Activated naive CD4-positive, alpha-beta T cell treated with anti-CD3 and anti-CD28 coated beads, Interleukin-2, amount 10 ng/mL, durations not matched to agents 7 days and 5 days (primary cell): Measurements from ENCODE around the gene MOCS2.

Experiments used
- CTCF ChIA-PET: fragments of 350-600 bp; sonication (Branson Sonifier 250); formaldehyde crosslinking; loops from one replicate; lab custom pipeline; 2021; ENCODE audit warnings: antibody characterized with exemption; lab: Charles Lee
- DNase-seq: peaks from one replicate; pipeline ENCODE4 v3.0.0-alpha.2; 2020
- H3K27ac Mint-ChIP-seq: one replicate; pipeline ENCODE4 v1.8.0; 2021; ENCODE audit warnings: mild to moderate bottlenecking, moderate library complexity, mixed read lengths
- H3K27me3 Mint-ChIP-seq: one replicate; pipeline ENCODE4 v1.8.0; 2021; ENCODE audit warnings: mild to moderate bottlenecking, mixed read lengths
- H3K36me3 Mint-ChIP-seq: one replicate; pipeline ENCODE4 v1.8.0; 2021; ENCODE audit warnings: mixed read lengths
- H3K4me1 Mint-ChIP-seq: one replicate; pipeline ENCODE4 v1.8.0; 2021; ENCODE audit warnings: mixed read lengths
- H3K4me3 Mint-ChIP-seq: one replicate; pipeline ENCODE4 v1.8.0; 2021; ENCODE audit warnings: mild to moderate bottlenecking, moderate library complexity, mixed read lengths
- H3K9me3 Mint-ChIP-seq: one replicate; pipeline ENCODE4 v1.8.0; 2021; ENCODE audit warnings: mixed read lengths

MOCS2 gene, protein sequence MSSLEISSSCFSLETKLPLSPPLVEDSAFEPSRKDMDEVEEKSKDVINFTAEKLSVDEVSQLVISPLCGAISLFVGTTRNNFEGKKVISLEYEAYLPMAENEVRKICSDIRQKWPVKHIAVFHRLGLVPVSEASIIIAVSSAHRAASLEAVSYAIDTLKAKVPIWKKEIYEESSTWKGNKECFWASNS

DNA sequence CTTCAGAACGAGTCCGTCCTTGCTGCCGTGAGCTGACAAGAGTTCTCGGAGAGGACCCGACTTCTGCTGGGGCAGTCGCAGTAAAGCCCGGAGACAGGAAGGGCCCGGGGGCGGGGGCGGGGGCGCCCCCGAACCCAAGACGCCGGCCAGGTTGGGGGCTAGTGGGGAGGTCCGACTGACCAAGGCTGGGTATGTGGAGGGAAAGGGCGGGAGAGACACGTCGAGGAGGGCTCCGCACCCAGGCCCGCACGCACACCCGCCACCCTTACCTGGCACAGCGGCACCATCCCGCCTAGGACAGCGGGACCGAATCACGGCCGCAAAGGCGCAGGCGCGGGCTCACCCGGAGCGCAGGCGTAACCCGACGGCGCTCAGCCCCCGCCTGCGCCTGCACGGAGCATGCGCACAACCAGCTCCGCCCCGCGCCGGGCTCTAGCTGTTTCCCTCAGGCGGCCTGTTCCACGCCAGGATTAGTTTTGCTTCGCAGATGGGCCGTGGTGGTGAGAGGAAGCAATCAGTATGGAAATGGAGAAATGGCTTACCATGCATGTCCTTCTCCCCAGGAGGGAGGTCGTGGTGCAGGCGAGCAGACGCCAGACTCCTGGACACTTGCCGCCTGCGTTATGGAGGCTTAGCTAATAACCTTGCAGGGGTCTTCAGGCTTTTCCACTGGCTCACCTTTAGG, at the start of gene MOCS2:
MOCS2 (minus strand) TSS at position 315 of the 685 bp plus-strand sequence. CDS start 2,583 bp downstream, outside the sequence.
- Mint-ChIP-seq H3K36me3 (peaks cover 25% of the 10 kb centered on the region), H3K4me3 (peak within 1 kb of the TSS; percentile 95), H3K27ac (peak within 1 kb of the TSS; percentile 91), H3K27me3 (no peaks in the 10 kb centered on the region), H3K4me1 (peaks cover 52% of the 10 kb centered on the region), H3K9me3 (no peaks in the 10 kb centered on the region)
- DNase-seq = peak; percentile 93
- CTCF ChIA-PET = interaction anchor here (0.6 to 1.3 kb wide), 6 partner anchors 9 to 167 kb away, joined by 3 to 12 read pairs (median 4); no protein-coding TSS in a partner anchor

DNA sequence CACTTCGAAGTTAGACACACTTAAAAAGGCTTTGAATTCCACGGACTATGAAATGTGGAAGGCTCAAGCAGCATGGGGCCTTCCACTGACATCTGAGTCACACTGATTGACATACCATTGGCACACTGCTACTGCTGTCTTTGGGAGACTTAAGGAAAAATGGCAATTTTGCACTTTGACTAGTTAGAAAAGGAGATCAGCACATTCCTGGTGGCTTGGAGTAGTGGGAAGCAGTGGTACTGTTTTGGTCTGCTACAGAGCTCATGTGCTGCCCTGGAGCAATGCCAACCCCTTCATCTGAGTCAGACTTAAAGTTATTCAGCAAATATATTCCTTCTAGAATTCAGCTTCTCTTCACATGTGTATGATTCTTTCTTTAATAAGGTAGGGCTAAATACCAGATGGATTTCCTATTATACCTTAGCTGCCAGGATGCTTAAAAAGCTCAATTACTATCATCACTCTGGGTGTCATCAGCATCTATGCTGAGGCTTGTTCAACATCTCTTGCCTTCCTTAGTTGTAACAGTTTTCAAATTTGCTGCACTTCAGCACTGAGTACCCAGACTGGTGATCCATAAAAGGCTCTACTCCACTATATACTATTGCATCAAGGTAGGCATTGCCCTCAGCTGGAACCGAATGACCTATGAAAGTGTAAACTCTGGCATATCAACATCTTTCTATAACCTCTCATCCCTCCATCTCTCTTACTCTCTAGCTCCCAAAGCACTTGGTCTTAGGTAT, 42.3 kb upstream of the MOCS2 start:
- H3K4me3 Mint-ChIP-seq = no peak overlapping the region
- no peaks in the 10 kb centered on the region for H3K4me1 Mint-ChIP-seq
- H3K9me3 Mint-ChIP-seq = no peaks in the 10 kb centered on the region
- no peak for DNase-seq
- H3K36me3 Mint-ChIP-seq = no peaks in the 10 kb centered on the region
- H3K27ac Mint-ChIP-seq = no peak overlapping the region
- H3K27me3 Mint-ChIP-seq = no peaks in the 10 kb centered on the region
- CTCF ChIA-PET = no interaction called here

DNA sequence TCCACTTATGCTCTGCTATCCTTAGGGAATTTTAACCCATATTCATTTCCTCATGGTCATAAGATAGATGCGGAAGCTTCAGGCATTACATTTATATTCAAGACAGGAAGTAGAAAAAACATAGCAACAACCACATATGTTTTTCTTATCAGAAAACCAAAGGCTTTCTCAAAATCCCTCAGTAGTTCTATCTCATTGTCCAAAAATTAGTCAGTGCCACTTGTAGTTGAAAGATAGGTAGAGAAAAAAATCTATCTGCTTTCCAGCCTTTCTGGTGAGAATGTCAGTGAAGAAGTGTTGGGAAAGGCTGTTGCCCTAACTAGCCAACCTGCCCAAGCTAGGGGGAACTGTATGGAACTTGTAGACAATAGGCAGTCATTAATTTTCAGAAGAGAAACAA, 23.5 kb upstream of the MOCS2 start:
- CTCF ChIA-PET = no interaction called here
- DNase-seq = no peak
- H3K36me3 Mint-ChIP-seq = no peaks in the 10 kb centered on the region

DNA sequence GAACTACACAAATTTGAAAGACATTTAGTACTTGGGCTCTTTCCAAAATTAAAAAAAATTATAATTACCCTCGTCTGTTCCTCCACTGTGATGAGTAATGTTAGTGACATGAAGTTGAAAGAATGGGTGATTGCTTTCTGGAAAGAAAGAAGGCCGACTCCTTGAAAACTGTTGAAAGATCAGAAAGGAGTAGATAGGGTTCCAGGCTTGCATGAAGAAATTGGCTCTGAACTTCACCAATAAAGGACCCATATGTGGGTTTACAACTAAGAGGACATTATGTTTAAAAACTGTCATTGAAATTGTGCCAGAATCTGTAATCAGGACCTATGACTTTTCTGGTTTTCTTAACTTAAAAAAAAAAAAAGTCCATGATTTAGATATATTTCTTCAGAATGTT, 20.7 kb upstream of the MOCS2 start:
- CTCF ChIA-PET = interaction anchor here (0.7 kb wide), 1 partner anchor 155 kb away, joined by 4 read pairs; no protein-coding TSS in a partner anchor
- no peaks in the 10 kb centered on the region for H3K36me3 Mint-ChIP-seq
- H3K4me3 Mint-ChIP-seq = no peak overlapping the region
- H3K9me3 Mint-ChIP-seq = no peaks in the 10 kb centered on the region
- DNase-seq = no peak
- H3K27ac Mint-ChIP-seq = no peak overlapping the region
- H3K27me3 Mint-ChIP-seq = no peaks in the 10 kb centered on the region
- no peaks in the 10 kb centered on the region for H3K4me1 Mint-ChIP-seq

More for the DNA sequence above, 23.5 kb upstream of the MOCS2 start:
- Mint-ChIP-seq H3K4me3 (no peak overlapping the region), H3K27ac (peak overlapping the region; percentile 12), H3K4me1 (no peaks in the 10 kb centered on the region), H3K27me3 (no peaks in the 10 kb centered on the region), H3K9me3 (no peaks in the 10 kb centered on the region)

DNA sequence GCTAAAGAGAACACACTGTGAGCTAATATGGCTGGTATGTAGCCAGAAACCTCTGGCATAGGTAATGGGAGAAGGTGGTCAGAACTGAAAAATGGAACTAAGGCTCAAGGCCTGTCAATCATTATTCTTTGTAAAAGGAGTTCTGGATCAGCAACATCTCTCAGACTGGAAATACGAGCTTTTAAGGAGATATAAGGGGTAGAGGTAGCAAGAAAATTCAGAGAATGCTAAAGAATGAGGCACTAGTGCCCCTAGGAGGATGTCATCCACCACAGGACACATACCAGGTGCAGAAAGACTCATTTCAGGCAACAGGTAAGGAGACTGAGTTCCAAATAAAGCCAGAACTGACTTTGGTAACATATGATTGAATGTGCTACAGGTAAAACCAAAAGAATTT, 18.9 kb upstream of the MOCS2 start:
- no peaks in the 10 kb centered on the region for H3K36me3 Mint-ChIP-seq
- no peaks in the 10 kb centered on the region for H3K27me3 Mint-ChIP-seq
- H3K27ac Mint-ChIP-seq = no peak overlapping the region
- DNase-seq = no peak
- no peak overlapping the region for H3K4me3 Mint-ChIP-seq
- H3K4me1 Mint-ChIP-seq = no peaks in the 10 kb centered on the region
- no peaks in the 10 kb centered on the region for H3K9me3 Mint-ChIP-seq
- CTCF ChIA-PET = interaction anchor here (0.7 kb wide), 1 partner anchor 321 kb away, joined by 4 read pairs; no protein-coding TSS in a partner anchor

DNA sequence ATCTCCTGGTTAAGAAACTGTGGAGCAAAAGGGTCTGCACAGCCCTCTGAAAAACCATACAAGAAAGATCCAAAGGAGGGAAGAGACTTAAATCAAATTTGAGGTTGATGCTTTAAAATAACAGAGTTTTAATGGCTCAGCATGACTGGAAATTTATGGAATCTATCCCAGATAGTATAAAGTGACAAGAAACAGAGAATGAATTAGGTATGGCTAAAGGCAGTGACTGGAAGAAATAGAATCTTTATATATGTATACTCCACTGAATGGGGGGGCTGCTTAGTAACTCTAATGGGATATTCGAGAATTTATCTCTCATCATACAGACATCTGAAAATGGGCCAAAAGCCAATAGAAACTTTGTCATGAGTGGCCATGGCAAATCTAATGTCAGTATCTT, 17.6 kb upstream of the MOCS2 start:
- CTCF ChIA-PET = interaction anchor here (1.9 kb wide), 1 partner anchor 178 kb away, joined by 7 read pairs; no protein-coding TSS in a partner anchor
- no peaks in the 10 kb centered on the region for H3K4me1 Mint-ChIP-seq
- no peak for DNase-seq
- H3K4me3 Mint-ChIP-seq = no peak overlapping the region
- H3K27me3 Mint-ChIP-seq = peaks cover 4% of the 10 kb centered on the region
- no peaks in the 10 kb centered on the region for H3K36me3 Mint-ChIP-seq
- no peaks in the 10 kb centered on the region for H3K9me3 Mint-ChIP-seq
- H3K27ac Mint-ChIP-seq = no peak overlapping the region

DNA sequence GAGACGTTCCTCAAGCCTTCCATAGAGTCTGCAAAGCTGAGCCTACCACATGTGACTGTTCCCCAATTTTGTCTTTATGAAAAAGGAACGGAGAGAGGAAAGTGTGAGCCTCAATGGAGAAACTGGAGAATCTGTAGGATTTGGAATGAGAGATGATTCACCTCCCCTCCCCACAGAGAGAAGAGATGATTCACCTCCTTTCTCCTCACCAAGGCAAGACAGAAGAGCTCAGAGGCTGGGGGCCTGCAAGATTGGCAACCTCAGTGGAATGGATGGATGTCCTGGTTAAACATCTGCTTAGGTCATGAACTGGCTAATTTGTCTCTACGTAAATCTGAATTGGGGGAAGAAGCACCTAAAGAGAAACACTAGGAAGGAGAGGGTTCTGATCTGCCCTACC, 17.0 kb upstream of the MOCS2 start:
- CTCF ChIA-PET = interaction anchor here (1.0 to 1.9 kb wide), 3 partner anchors 11 to 178 kb away, joined by 3 to 7 read pairs (median 3); no protein-coding TSS in a partner anchor
- Mint-ChIP-seq H3K4me3 (no peak overlapping the region), H3K27me3 (peaks cover 4% of the 10 kb centered on the region), H3K9me3 (no peaks in the 10 kb centered on the region), H3K36me3 (no peaks in the 10 kb centered on the region), H3K4me1 (no peaks in the 10 kb centered on the region), H3K27ac (no peak overlapping the region)
- DNase-seq = no peak

DNA sequence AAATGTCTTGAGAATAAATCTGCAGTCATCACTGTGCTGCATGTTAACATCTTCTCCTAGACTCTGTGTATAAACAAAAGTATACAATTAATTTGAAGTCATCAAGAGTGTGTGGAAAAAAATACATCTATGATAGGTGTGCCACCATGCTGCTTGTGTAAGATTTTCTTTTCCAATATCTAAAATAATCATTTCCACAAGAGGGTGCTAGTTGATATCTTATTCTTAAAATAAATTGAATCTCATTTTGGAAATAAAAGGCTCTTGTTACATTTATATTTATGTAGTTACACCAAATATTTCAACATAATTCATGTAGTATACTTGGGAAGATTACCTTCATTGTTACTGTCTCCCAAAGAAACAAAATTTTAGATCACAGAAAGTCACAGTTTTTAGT, 14.1 kb upstream of the MOCS2 start:
- DNase-seq = no peak
- Mint-ChIP-seq H3K27me3 (peaks cover 14% of the 10 kb centered on the region), H3K9me3 (no peaks in the 10 kb centered on the region), H3K36me3 (no peaks in the 10 kb centered on the region), H3K4me1 (no peaks in the 10 kb centered on the region), H3K4me3 (no peak overlapping the region), H3K27ac (no peak overlapping the region)
- CTCF ChIA-PET = interaction anchor here (1.5 kb wide), 1 partner anchor 14 kb away, joined by 4 read pairs; the partner anchor contains the start of gene MOCS2

DNA sequence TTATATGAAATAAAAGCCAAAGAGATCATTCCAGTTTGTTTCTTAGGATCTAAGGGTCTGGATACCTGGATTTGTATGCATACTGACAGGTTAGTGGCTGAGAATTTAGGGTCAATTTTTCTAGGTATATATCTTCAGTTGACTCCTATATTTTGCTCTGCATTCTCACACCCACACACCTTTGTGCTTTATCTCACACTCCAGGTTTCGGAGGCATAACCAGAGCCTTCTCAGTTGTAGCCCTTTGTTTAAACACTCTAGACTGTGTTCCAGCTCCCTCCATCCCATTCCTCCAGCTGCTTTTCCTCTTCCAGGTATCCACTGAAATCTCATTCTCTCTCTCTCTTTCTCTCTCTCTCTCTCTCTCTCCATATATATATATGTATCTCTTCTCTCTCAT, 10.6 kb upstream of the MOCS2 start:
- no peaks in the 10 kb centered on the region for H3K36me3 Mint-ChIP-seq
- DNase-seq = no peak
- no peak overlapping the region for H3K27ac Mint-ChIP-seq
- no peaks in the 10 kb centered on the region for H3K4me1 Mint-ChIP-seq
- peaks cover 14% of the 10 kb centered on the region for H3K27me3 Mint-ChIP-seq
- no peak overlapping the region for H3K4me3 Mint-ChIP-seq
- CTCF ChIA-PET = interaction anchor here (2.1 kb wide), 1 partner anchor 171 kb away, joined by 6 read pairs; no protein-coding TSS in a partner anchor
- no peaks in the 10 kb centered on the region for H3K9me3 Mint-ChIP-seq

DNA sequence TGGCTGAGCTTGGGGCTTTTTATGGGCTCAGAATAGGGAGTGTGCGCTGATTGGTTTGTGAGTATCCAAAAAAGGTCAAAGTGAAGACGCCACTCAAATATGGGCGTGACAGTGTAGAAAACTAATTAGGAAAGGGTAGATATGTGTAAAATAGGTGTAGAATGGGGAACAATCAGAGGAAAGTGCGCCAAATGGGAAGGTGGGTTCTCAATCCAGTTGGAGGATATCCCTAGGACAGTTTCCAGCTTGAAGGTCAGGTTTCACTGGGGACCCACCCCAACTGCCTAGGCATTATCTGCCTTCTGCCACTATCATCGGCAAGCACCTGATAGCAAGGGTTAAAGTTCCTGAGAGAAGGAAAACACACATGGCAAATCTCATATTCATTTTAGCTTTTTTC, 9.3 kb upstream of the MOCS2 start:
- Mint-ChIP-seq H3K36me3 (no peaks in the 10 kb centered on the region), H3K27ac (no peak overlapping the region), H3K4me1 (peaks cover 2% of the 10 kb centered on the region), H3K4me3 (no peak overlapping the region), H3K9me3 (no peaks in the 10 kb centered on the region), H3K27me3 (peaks cover 14% of the 10 kb centered on the region)
- DNase-seq = no peak
- CTCF ChIA-PET = interaction anchor here (0.6 to 2.1 kb wide), 3 partner anchors 9 to 176 kb away, joined by 3 to 6 read pairs (median 3); partner anchors contain the start of gene MOCS2

DNA sequence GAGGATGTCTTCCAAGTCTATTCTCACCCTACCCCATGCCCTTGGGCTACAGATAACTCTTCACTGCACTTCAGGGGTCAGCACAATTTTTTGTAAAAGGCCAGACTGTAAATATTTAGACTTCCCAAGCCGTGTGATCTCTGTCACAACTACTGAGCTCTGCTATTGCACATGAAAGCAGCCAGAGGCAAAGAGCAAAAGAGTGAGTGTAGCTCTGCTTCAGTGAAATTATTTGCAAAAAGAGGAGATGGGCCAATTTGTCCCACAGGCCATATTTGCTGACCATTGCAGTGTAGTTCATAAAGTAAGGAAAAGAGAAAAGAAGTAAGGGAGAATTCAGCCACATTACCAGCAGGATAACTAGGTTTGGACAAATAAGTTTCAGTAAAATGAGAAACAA, 7.0 kb upstream of the MOCS2 start:
- Mint-ChIP-seq H3K36me3 (no peaks in the 10 kb centered on the region), H3K4me1 (peaks cover 2% of the 10 kb centered on the region), H3K4me3 (no peak overlapping the region), H3K9me3 (no peaks in the 10 kb centered on the region), H3K27me3 (peaks cover 10% of the 10 kb centered on the region), H3K27ac (no peak overlapping the region)
- CTCF ChIA-PET = interaction anchor here (1.3 to 2.7 kb wide), 2 partner anchors 168 to 172 kb away, joined by 5 to 34 read pairs; no protein-coding TSS in a partner anchor
- no peak for DNase-seq

DNA sequence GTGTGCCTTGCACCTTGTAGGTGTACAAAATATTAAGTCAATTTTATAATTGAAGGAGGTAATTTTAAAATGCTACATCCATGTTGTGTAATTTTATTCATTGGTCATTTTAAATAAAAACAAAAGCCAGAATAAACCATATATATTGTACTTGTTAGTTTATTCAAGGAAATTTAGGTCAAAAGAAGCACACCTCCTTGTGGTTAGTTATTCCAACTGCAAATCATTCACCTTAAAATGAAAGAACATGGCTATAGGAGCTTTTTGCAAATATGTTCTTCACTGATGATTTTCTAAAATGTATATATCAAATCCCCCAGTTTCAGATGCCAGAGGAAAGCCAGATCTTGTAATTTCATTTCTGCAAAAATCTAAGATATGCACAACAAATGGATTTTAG, 5.4 kb upstream of the MOCS2 start:
- DNase-seq = no peak

DNA sequence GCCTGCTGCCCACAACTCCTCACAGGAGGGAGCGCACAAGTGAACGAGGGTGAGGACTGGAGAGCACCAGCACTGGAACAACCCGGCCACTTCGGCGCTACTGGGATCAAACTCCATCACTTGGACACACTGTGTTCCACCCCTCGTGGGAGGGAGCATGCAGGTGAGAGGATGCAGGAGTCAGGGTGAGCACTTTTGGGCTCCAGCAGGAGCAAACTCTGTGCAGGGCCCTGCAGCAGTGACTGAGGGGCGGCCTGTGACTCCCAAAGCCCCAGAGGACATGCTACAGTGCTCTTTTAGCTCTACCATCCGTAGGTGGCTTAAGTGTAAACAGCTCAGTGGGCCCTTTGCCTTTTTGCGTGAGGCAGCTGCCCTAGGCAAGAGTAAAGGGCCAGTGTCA, 4.4 kb upstream of the MOCS2 start:
- Mint-ChIP-seq H3K36me3 (no peaks in the 10 kb centered on the region), H3K27me3 (no peaks in the 10 kb centered on the region), H3K27ac (no peak overlapping the region), H3K9me3 (no peaks in the 10 kb centered on the region), H3K4me1 (peaks cover 18% of the 10 kb centered on the region), H3K4me3 (no peak overlapping the region)
- CTCF ChIA-PET = interaction anchor here (0.7 kb wide), 1 partner anchor 12 kb away, joined by 3 read pairs; no protein-coding TSS in a partner anchor
- DNase-seq = no peak

More for the DNA sequence above, 5.4 kb upstream of the MOCS2 start:
- peaks cover 5% of the 10 kb centered on the region for H3K27me3 Mint-ChIP-seq
- no peak overlapping the region for H3K27ac Mint-ChIP-seq
- no peaks in the 10 kb centered on the region for H3K9me3 Mint-ChIP-seq
- H3K36me3 Mint-ChIP-seq = no peaks in the 10 kb centered on the region
- H3K4me1 Mint-ChIP-seq = peaks cover 13% of the 10 kb centered on the region
- H3K4me3 Mint-ChIP-seq = no peak overlapping the region
- CTCF ChIA-PET = interaction anchor here (0.7 to 2.7 kb wide), 5 partner anchors 11 to 174 kb away, joined by 3 to 34 read pairs (median 3); no protein-coding TSS in a partner anchor

DNA sequence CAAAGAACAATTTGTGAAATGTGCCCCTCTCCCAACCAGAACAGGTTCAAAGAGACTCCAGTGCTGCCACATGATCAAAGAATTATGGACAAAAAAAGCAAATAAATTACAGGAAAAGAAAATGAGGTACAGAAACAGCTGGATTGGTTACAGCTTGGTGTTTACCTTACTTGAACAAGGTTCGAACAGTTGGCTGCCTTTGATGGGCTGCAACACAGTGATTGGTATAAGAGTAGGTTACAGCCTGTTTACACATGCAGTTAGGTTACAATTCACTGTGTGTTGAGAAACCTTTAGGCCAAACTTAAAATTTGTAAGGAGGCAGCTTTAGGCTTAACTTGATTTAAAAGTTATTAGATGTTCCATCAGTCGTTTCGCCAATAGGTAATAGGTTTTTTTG, 3.4 kb upstream of the MOCS2 start:
- Mint-ChIP-seq H3K27ac (no peak overlapping the region), H3K4me3 (no peak overlapping the region), H3K27me3 (no peaks in the 10 kb centered on the region), H3K36me3 (no peaks in the 10 kb centered on the region), H3K4me1 (peaks cover 27% of the 10 kb centered on the region), H3K9me3 (no peaks in the 10 kb centered on the region)
- CTCF ChIA-PET = interaction anchor here (0.7 kb wide), 1 partner anchor 375 kb away, joined by 3 read pairs; no protein-coding TSS in a partner anchor
- no peak for DNase-seq
